Stimulated activated CD4-positive, alpha-beta T cell treated with anti-CD3 and anti-CD28 coated beads, Interleukin-15, amount 100 ng/mL, for 48 hours (primary cell): ENCODE measurements around the gene UPF2.
"Not testable (repeated sequence)": the region's sequence is repeated elsewhere in the genome, so short reads cannot be mapped to it uniquely, and the experiment has no call there.

Experiments
- DNase-seq, 2 donors: peaks; one replicate each; pipeline ENCODE4 v3.0.0-alpha.2; 2020; ENCODE audit warnings: low read depth in 2 of 2

Gene UPF2

GRCh38 chr10:12042797-12043651 lies at the start of gene UPF2:
TSS of gene UPF2 (minus strand) at chr10:12042809. CDS start at chr10:12035423, 7,386 bp downstream.
- DNase-seq: peak; percentile 96 to 98

- no peak for DNase-seq
Observed at GRCh38 chr10:12091421-12091820, 48.8 kb upstream of the UPF2 start.

- DNase-seq: no peak
Observed at GRCh38 chr10:12088919-12089318, 46.3 kb upstream of the UPF2 start.

- no peak for DNase-seq
Observed at GRCh38 chr10:12081879-12082557, 39.4 kb upstream of the UPF2 start.

- no peak for DNase-seq
Observed at GRCh38 chr10:12081470-12081869, 38.9 kb upstream of the UPF2 start.

- DNase-seq: no peak
Observed at GRCh38 chr10:12077580-12078180, 35.1 kb upstream of the UPF2 start.

GRCh38 chr10:12073526-12073925 lies 30.9 kb upstream of the UPF2 start:
- DNase-seq: no peak

- not testable (repeated sequence) for DNase-seq
Observed at GRCh38 chr10:12071441-12071840, 28.8 kb upstream of the UPF2 start.

GRCh38 chr10:12068449-12069269 lies 26.1 kb upstream of the UPF2 start, which contains the start of gene DHTKD1:
TSS of gene DHTKD1 (plus strand) at chr10:12068954. CDS start at chr10:12069034, 80 bp downstream.
- peak; percentile 97 to 99 for DNase-seq

- no peak for DNase-seq
Observed at GRCh38 chr10:12067336-12067735, 24.7 kb upstream of the UPF2 start.

GRCh38 chr10:12063483-12063818 lies 20.8 kb upstream of the UPF2 start:
- DNase-seq: no peak

GRCh38 chr10:12062754-12063482 lies 20.3 kb upstream of the UPF2 start:
- no peak for DNase-seq

GRCh38 chr10:12061124-12061523 lies 18.5 kb upstream of the UPF2 start:
- no peak for DNase-seq

GRCh38 chr10:12056748-12057147 lies 14.1 kb upstream of the UPF2 start:
- no peak for DNase-seq

GRCh38 chr10:12055732-12056131 lies 13.1 kb upstream of the UPF2 start:
- DNase-seq: no peak

- DNase-seq: no peak
Observed at GRCh38 chr10:12051241-12051640, 8.6 kb upstream of the UPF2 start.

- no peak for DNase-seq
Observed at GRCh38 chr10:12050528-12050927, 7.9 kb upstream of the UPF2 start.

GRCh38 chr10:12048547-12048946 lies 5.9 kb upstream of the UPF2 start:
- DNase-seq: no peak

- DNase-seq: no peak
Observed at GRCh38 chr10:12045596-12045995, 3.0 kb upstream of the UPF2 start.

- DNase-seq: peak in 1 of 2 donors; percentile 31
Observed at GRCh38 chr10:12042409-12042796, 206 bp downstream of the UPF2 start.

GRCh38 chr10:12041766-12042408 lies 722 bp downstream of the UPF2 start:
- DNase-seq: peak; percentile 17 to 19
